HepG2 (cell line): ENCODE results near the gene GK. TPM values are rescaled to one million over a fixed set of nuclear protein-coding genes. Genes with fewer than 3 reads are reported as not detected.

Experiments
- ELF3 ChIP-seq: IDR thresholded peaks from 2 replicates; pipeline ENCODE4 v1.6.1; 2016; ENCODE audit warnings: missing genetic modification reagents, missing compliant biosample characterization
- FOXK1 ChIP-seq: sonication (generic); formaldehyde crosslinking; IDR thresholded peaks from 2 replicates; pipeline ENCODE4 v1.4.0; 2020; ENCODE audit warnings: low read depth, missing genetic modification reagents, borderline replicate concordance
- HES4 ChIP-seq: sonication (generic); formaldehyde crosslinking; IDR thresholded peaks from 2 replicates; pipeline ENCODE4 v1.9.0; 2021; ENCODE audit warnings: mild to moderate bottlenecking, missing genetic modification reagents, borderline replicate concordance
- HNF4G ChIP-seq, 2 experiments: sonication (generic) in 1 of 2; formaldehyde crosslinking in 1 of 2; IDR thresholded peaks; 2 replicates each; pipeline versions ENCODE4 v1.4.0 to v1.6.1; 2011 to 2020; ENCODE audit warnings: borderline replicate concordance in 2 of 2, low read depth in 2 of 2, mild to moderate bottlenecking in 2 of 2, low read length in 1 of 2, missing genetic modification reagents in 1 of 2, moderate library complexity in 1 of 2
- KLF15 ChIP-seq: sonication (generic); formaldehyde crosslinking; IDR thresholded peaks from 2 replicates; pipeline ENCODE4 v1.8.1; 2023; ENCODE audit warnings: borderline replicate concordance, mild to moderate bottlenecking, inconsistent platforms, missing genetic modification reagents, mixed read lengths
- MED8 ChIP-seq: sonication (generic); formaldehyde crosslinking; IDR thresholded peaks from 2 replicates; pipeline ENCODE4 v1.8.1; 2023; ENCODE audit warnings: mild to moderate bottlenecking, missing genetic modification reagents; ENCODE audit not compliant: insufficient replicate concordance
- MTF1 ChIP-seq: sonication (generic); formaldehyde crosslinking; IDR thresholded peaks from 2 replicates; pipeline ENCODE4 v1.5.0; 2020; ENCODE audit warnings: missing genetic modification reagents
- NFIB ChIP-seq: sonication (generic); formaldehyde crosslinking; IDR thresholded peaks from 2 replicates; pipeline ENCODE4 v1.9.0; 2021; ENCODE audit warnings: missing genetic modification reagents, mild to moderate bottlenecking, borderline replicate concordance
- SALL1 ChIP-seq: sonication (generic); formaldehyde crosslinking; IDR thresholded peaks from 2 replicates; pipeline ENCODE4 v1.8.0; 2022; ENCODE audit warnings: mild to moderate bottlenecking, missing genetic modification reagents
- SRY ChIP-seq: sonication (generic); formaldehyde crosslinking; IDR thresholded peaks from 2 replicates; pipeline ENCODE4 v1.8.0; 2022; ENCODE audit warnings: mild to moderate bottlenecking, missing genetic modification reagents
- ZBTB4 ChIP-seq: sonication (generic); formaldehyde crosslinking; IDR thresholded peaks from 2 replicates; pipeline ENCODE4 v1.4.0; 2020; ENCODE audit warnings: missing genetic modification reagents, mild to moderate bottlenecking, borderline replicate concordance
- ZNF30 ChIP-seq: sonication (generic); formaldehyde crosslinking; IDR thresholded peaks from 2 replicates; pipeline ENCODE4 v1.5.0; 2020; ENCODE audit warnings: mild to moderate bottlenecking, missing genetic modification reagents
- ZNF441 ChIP-seq: sonication (generic); formaldehyde crosslinking; IDR thresholded peaks from 2 replicates; pipeline ENCODE4 v1.7.0; 2021; ENCODE audit warnings: missing genetic modification reagents, borderline replicate concordance
- ZNF501 ChIP-seq: sonication (generic); formaldehyde crosslinking; IDR thresholded peaks from 2 replicates; pipeline ENCODE4 v1.5.1; 2020; ENCODE audit warnings: mild to moderate bottlenecking, moderate library complexity, missing genetic modification reagents
- polyA plus RNA-seq, 8 experiments: library from polyadenylated mRNA; depleted of rRNA in 3 of 8; stranded (reverse) in 7 of 8; unstranded in 1 of 8; fragments of >200 nt; fragmentation: Illumina TruSeq in 4 of 8; extraction: Trizol in 4 of 8; gene quantifications; 2 replicates each; pipeline versions ENCODE4 v1.2.1 to v1.2.3, GENCODE V29; 2011 to 2016; ENCODE audit warnings: low read depth in 4 of 8, missing spikeins in 1 of 8, mixed read lengths in 1 of 8; ENCODE audit not compliant: insufficient read depth in 1 of 8
- total RNA-seq, 5 experiments: library from RNA; depleted of rRNA; stranded (reverse); fragments of >200 nt; fragmentation: Illumina TruSeq; extraction: Trizol; gene quantifications; 2 replicates each; pipeline ENCODE4 v1.2.3, GENCODE V29; 2016; ENCODE audit warnings: low read depth in 1 of 5
- TF ChIP-seq, protein P1 (sequence below): IDR thresholded peaks from 2 replicates; pipeline ENCODE4 v1.4.0; 2020; ENCODE audit warnings: mild to moderate bottlenecking, missing genetic modification reagents
- TF ChIP-seq, protein P2 (sequence below): sonication (generic); formaldehyde crosslinking; IDR thresholded peaks from 2 replicates; pipeline ENCODE4 v1.4.0; 2020; ENCODE audit warnings: missing genetic modification reagents
- TF ChIP-seq, protein P3 (sequence below): sonication (generic); formaldehyde crosslinking; IDR thresholded peaks from 2 replicates; pipeline ENCODE4 v1.4.0; 2020; ENCODE audit warnings: missing genetic modification reagents

Gene GK
- total and polyA plus RNA-seq, 2 of the 13 experiments (the other 11 are each of a cell fraction or from before 2014, with no cell fraction given): 64.2 to 265 TPM

DNA sequence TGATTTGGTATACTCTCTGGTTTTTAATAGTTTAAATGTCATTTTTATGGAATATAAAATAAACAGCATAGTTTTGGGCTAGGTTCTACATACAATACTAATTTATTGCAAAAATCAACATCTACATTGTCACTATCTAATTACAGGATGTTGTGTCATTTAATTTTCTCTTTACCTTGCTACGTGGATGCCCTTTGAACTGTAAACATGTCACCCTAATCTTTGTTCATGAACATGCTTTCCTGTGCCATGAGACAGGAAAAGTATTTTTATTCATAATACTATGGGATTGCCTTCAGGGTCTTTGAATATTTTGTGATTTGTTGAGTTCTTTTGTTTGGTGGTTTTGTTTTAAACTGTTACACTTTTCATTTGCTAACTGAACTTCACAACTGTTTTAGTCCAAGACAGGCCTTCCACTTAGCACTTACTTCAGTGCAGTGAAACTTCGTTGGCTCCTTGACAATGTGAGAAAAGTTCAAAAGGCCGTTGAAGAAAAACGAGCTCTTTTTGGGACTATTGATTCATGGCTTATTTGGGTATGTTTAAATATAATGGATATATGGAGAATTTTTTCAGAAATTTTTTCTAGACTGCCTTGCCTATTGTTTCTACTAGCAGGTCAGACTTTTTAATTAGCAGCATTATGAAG is 40.9 kb downstream of the GK start (continued):
- TF ChIP-seq, protein P1, sequence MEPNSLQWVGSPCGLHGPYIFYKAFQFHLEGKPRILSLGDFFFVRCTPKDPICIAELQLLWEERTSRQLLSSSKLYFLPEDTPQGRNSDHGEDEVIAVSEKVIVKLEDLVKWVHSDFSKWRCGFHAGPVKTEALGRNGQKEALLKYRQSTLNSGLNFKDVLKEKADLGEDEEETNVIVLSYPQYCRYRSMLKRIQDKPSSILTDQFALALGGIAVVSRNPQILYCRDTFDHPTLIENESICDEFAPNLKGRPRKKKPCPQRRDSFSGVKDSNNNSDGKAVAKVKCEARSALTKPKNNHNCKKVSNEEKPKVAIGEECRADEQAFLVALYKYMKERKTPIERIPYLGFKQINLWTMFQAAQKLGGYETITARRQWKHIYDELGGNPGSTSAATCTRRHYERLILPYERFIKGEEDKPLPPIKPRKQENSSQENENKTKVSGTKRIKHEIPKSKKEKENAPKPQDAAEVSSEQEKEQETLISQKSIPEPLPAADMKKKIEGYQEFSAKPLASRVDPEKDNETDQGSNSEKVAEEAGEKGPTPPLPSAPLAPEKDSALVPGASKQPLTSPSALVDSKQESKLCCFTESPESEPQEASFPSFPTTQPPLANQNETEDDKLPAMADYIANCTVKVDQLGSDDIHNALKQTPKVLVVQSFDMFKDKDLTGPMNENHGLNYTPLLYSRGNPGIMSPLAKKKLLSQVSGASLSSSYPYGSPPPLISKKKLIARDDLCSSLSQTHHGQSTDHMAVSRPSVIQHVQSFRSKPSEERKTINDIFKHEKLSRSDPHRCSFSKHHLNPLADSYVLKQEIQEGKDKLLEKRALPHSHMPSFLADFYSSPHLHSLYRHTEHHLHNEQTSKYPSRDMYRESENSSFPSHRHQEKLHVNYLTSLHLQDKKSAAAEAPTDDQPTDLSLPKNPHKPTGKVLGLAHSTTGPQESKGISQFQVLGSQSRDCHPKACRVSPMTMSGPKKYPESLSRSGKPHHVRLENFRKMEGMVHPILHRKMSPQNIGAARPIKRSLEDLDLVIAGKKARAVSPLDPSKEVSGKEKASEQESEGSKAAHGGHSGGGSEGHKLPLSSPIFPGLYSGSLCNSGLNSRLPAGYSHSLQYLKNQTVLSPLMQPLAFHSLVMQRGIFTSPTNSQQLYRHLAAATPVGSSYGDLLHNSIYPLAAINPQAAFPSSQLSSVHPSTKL: peak; percentile 55
- TF ChIP-seq, protein P2, sequence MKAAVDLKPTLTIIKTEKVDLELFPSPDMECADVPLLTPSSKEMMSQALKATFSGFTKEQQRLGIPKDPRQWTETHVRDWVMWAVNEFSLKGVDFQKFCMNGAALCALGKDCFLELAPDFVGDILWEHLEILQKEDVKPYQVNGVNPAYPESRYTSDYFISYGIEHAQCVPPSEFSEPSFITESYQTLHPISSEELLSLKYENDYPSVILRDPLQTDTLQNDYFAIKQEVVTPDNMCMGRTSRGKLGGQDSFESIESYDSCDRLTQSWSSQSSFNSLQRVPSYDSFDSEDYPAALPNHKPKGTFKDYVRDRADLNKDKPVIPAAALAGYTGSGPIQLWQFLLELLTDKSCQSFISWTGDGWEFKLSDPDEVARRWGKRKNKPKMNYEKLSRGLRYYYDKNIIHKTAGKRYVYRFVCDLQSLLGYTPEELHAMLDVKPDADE (CRISPR knock-in tag): no peak
- TF ChIP-seq ZNF30: no peak
- TF ChIP-seq HNF4G (IDR thresholded peaks at IDR 0.05; ENCODE audit: borderline replicate concordance, low read depth, low read length): peak; percentile 35; the same call in 1 of the 2 replicates
- TF ChIP-seq HNF4G (CRISPR knock-in tag; IDR thresholded peaks at IDR 0.05; ENCODE audit: borderline replicate concordance, low read depth): no peak
- TF ChIP-seq SALL1 (CRISPR knock-in tag): no peak
- TF ChIP-seq ZBTB4 (CRISPR knock-in tag): no peak
- no peak for TF ChIP-seq MED8 (CRISPR knock-in tag)
- TF ChIP-seq FOXK1 (CRISPR knock-in tag): 0 out of 2 replicates have a peak, but pooled peaks have one; percentile 16
- TF ChIP-seq, protein P3, sequence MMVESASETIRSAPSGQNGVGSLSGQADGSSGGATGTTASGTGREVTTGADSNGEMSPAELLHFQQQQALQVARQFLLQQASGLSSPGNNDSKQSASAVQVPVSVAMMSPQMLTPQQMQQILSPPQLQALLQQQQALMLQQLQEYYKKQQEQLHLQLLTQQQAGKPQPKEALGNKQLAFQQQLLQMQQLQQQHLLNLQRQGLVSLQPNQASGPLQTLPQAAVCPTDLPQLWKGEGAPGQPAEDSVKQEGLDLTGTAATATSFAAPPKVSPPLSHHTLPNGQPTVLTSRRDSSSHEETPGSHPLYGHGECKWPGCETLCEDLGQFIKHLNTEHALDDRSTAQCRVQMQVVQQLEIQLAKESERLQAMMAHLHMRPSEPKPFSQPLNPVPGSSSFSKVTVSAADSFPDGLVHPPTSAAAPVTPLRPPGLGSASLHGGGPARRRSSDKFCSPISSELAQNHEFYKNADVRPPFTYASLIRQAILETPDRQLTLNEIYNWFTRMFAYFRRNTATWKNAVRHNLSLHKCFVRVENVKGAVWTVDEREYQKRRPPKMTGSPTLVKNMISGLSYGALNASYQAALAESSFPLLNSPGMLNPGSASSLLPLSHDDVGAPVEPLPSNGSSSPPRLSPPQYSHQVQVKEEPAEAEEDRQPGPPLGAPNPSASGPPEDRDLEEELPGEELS: peak; percentile 52; the same call in 1 of the 2 replicates
- TF ChIP-seq ZNF441 (CRISPR knock-in tag): no peak
- no peak for TF ChIP-seq SRY (CRISPR knock-in tag)
- no peak for TF ChIP-seq KLF15 (CRISPR knock-in tag)
- no peak for TF ChIP-seq HES4 (CRISPR knock-in tag)
- TF ChIP-seq ZNF501 (CRISPR knock-in tag): no peak
- TF ChIP-seq MTF1 (CRISPR knock-in tag): no peak
- TF ChIP-seq ELF3 (CRISPR knock-in tag): 0 out of 2 replicates have a peak, but pooled peaks have one; percentile 13
- no peak for TF ChIP-seq NFIB (CRISPR knock-in tag)
